Kidney tubule cell (primary cell): ENCODE results near the gene ARHGEF1.

Experiments used
- DNase-seq: peaks from one replicate; pipeline ENCODE4 v3.0.0-alpha.2; 2018; ENCODE audit warnings: low spot score

ARHGEF1 gene

GRCh38 chr19:41882568-41883462, at the start of gene ARHGEF1:
Gene ARHGEF1 (plus strand): TSS chr19:41883184. CDS start chr19:41888083, 4,899 bp downstream.
- DNase-seq = peak; percentile 59

GRCh38 chr19:41837981-41838708, 44.8 kb upstream of the ARHGEF1 start:
- DNase-seq = no peak

DNA sequence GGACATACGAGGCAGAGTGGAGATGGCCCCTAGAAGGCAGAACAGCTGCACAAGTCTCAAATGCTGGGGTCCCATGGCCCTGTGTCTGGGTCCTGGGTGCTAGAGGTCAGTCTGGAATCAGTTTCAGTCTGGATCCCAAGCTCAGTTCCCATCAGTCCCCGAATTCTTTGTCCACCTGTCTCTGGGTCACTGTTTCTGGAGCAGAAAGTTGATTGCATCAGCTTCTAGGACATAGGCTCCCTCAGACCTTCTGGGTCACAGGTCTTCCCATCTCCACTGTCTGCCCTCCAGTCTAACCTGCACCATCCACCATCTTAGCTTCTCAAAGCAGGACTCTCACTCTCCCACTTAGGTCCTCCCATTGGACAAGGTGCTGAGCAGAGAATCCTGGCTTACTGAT, 43.8 kb upstream of the ARHGEF1 start:
- no peak for DNase-seq

GRCh38 chr19:41843371-41843770, 39.6 kb upstream of the ARHGEF1 start:
- no peak for DNase-seq

DNA sequence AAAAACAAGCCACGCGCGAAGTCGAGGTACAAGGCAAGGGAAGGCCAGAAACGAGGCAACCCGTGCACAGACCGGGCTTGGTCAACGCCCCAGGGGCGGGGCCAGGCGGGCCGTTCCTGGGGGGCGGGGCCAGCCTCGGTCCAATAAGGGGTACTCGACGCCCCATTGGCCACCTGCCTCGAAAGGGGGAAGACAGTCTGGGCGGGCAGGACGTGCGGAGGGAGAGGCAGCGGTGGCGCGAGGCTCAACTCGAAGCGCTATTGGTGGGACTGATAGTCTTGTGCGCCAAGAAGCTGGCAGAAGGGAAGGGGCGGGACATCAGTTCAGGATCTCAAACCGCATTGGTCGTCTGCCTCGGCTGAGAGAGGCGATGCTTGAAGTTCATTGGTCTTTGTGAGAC, 38.4 kb upstream of the ARHGEF1 start, which contains the start of gene LYPD4:
LYPD4 (minus strand) TSS at position 83 of the 400 bp plus-strand sequence. CDS start 5,398 bp downstream, outside the sequence.
- no peak for DNase-seq

DNA sequence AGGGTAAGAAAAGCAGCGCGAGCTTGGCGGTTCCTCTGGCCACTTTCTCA, 38.2 kb upstream of the ARHGEF1 start, which contains the start of gene DMRTC2:
DMRTC2 (plus strand) TSS at position 42 of the 50 bp plus-strand sequence. CDS start 2,387 bp downstream, outside the sequence.
- DNase-seq = no peak

DNA sequence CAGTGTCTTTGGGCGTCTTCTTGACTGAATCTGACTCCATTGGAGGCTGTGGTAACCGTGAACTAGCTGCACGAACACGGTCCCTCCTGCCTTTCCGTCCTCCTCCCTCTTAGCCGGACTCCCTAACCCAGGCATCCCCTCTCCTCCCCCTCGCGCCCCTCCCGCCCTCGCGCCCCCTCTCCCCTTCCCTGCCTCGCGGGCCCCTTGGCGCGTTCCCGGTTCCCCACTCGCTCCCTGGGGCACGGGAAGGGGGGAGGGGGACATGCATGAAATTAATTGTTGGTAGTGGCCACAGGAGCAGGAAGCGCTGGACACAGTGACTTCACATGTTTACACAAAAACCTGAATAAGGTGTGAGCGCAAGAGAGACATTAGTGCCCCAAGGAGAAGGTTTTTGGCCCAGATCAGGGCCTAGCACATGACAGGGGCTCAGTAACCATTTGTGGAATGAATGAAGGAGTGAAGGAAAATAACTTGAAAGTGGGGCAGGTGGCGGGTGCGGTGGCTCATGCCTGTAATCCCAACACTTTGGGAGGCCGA, 37.9 kb upstream of the ARHGEF1 start:
- no peak for DNase-seq

GRCh38 chr19:41847351-41848105, 35.5 kb upstream of the ARHGEF1 start:
- no peak for DNase-seq

- no peak for DNase-seq
Observed at GRCh38 chr19:41848666-41849065, 34.3 kb upstream of the ARHGEF1 start.

GRCh38 chr19:41849067-41849466, 33.9 kb upstream of the ARHGEF1 start:
- no peak for DNase-seq

DNA sequence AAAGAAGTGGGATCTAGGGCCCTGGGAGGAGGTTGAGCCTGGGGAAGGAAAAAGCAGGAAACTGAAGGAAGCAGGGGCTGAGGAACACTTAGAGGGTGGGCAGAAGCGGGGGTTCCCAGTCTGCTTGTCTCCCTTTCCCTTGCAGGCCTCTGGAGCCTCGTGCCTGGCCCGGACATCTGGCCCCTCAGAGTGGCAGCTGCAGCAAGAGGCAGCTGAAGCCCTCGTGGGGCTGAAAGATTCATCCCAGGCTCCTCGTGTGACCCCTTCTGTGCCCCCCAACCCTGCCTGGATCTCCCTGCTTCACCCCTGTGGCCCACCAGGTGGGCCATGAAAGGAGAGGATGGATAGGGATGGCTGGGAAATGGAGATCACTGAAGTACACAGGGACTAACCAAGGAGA, 32.6 kb upstream of the ARHGEF1 start:
- no peak for DNase-seq

- DNase-seq = no peak
Observed at GRCh38 chr19:41851456-41851855, 31.5 kb upstream of the ARHGEF1 start.

GRCh38 chr19:41853344-41853743, 29.6 kb upstream of the ARHGEF1 start:
- DNase-seq = no peak

DNA sequence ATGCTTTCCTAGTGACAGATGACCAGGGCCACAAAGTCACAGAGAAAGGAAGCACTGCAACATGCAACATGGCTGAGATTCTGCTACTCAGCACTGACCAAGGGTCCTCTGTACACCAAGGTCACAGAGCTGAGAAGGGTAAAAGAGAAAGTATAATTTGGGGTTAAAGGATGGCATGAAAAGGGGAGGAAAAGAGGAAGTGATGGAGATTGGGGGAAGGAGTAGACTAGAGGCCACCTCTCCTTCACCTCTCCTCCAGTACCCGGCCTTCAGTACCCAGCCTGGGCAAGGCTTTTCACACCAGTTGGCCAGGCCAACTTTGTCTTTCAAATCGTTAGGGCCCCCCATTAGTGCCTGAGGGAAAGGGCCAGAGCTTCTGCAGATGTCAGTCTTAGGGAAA, 29.2 kb upstream of the ARHGEF1 start:
- no peak for DNase-seq

DNA sequence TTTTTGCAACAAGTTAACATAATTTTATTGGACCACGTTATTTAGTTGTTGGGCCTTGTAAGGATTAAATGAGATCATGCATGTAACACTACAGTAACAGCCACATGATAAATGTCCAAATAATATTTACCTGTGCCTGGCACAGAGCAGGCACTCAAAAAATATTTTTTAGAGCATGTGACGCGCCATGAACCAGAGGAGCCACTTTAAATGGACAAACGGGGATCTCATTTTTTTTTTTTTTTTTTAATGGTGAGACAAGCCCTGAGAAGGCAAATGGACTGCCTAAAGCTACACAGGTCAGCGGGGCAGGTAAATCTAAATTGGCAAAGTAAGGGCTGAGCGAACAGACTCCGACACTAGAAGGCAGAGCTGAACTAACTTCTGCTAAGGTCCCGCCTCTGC, 23.8 kb upstream of the ARHGEF1 start:
- DNase-seq = no peak

DNA sequence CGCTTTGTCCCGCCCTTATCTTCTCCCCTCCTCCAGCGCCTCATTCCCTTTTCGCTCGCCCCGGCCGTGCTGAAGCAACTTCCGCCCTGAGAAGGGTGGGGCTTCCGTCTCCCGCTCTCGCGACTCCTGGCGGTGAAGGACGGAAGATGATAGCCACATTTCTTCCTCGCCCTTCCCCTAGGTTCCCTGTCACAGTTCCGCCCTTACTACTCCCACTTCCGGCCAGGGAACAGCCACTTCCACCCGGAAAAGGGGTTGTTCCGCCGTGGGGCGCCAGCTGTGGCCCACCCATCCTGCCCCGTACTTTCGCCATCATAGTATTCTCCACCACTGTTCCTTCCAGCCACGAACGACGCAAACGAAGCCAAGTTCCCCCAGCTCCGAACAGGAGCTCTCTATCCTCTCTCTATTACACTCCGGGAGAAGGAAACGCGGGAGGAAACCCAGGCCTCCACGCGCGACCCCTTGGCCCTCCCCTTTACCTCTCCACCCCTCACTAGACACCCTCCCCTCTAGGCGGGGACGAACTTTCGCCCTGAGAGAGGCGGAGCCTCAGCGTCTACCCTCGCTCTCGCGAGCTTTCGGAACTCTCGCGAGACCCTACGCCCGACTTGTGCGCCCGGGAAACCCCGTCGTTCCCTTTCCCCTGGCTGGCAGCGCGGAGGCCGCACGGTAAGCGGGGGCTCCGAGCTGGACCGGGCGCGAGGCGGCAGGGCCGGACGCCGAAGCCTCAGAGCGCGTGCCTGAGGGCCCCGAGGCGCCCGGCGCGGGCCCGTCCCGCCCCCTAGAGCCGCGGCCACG, 23.2 kb upstream of the ARHGEF1 start, which contains the start of gene RPS19:
RPS19 (plus strand) TSS at position 638 of the 801 bp plus-strand sequence. CDS start 520 bp downstream, outside the sequence.
- peak; percentile 99 for DNase-seq

DNA sequence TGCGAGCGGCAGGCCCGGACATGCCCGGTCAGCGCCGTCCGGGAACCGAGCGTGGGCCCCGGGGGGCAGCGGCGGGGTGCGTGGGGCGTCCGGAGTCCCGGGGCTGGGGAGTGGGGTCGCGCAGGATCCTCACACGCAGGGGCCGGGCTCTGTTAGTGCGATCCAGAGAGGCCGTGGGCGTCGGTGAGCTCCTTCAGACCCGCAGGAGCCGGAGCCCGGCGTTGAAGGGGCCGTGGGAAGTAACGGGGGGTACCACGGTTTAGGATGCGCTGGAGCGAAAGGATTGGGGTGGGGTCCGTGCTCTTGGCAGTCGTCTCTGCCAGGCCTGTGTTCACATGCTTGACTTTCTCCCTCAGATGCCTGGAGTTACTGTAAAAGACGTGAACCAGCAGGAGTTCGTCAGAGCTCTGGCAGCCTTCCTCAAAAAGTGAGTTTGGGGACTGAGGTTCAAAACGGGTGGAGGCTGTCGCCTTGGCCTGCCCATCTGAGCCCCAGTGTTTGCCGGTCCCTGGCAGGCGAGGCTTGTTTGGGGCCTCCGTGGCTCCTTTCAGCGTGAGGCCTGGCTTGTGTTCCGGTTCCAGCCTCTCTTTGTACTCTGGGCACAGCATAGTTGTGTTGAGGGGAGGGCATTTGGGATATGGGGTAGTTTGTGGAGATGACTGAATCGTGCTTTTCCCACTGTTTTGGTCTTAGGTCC, 22.4 kb upstream of the ARHGEF1 start:
- DNase-seq = peak; percentile 20

DNA sequence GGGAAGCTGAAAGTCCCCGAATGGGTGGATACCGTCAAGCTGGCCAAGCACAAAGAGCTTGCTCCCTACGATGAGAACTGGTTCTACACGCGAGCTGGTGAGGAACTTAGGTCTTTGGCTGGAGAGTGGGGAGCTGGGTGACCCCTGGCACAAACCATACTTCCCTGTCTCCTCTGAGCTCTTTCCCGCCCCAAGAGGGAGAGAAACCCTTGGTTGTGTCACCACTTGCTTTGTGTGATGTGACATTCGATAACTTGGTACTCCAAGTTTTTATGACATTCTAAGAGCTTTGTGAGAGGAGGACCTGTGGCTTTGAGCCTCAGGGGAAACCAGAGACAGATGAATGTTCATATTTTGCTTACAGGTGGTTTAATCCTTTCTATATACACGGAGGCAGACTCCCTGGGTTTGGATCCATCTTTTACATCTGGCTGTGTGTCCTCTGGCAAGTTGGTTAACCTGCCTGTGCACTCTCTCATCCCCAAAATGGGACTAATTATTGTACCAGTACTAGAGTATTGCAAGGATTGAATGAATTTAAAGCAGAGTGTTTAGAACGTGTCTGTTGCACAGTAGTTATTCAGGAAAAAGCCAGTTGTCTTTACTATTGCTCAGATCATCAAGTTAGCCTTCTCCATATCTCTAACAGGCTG, 21.7 kb upstream of the ARHGEF1 start:
- no peak for DNase-seq

- no peak for DNase-seq
Observed at GRCh38 chr19:41861846-41862245, 21.1 kb upstream of the ARHGEF1 start.

DNA sequence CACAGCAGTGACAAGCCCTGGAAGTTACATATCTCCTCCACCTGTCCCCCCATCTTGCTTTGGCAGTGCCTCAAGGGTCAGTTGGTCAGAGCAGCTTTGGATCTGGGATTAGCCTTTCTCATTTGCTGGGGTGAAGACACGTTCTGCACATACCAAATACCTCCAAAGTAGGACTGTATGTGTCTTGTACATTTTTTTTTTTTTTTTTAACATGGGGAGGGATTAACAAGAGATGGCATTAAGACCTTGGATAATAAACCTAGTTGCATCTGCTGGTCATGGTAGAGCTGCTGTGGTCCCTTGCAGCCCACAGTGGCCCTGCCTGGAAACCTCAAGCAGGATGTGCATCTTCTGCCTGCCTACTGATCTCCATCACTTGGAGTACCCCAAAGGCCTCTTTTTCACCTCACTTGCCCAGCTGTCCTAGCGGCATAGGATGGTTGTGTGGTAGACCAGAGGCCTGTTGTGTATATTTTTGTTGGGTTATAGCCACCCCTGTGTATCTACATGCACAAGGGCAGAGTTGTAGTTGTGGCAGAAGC, 20.5 kb upstream of the ARHGEF1 start:
- no peak for DNase-seq
